PC-9 (cell line): ENCODE measurements around the gene SOX15.

Source experiments
- EZH2 ChIP-seq: fragments of 200-600 bp; sonication (generic); IDR thresholded peaks from 2 replicates; pipeline ENCODE4 v1.8.0; 2017; ENCODE audit warnings: antibody characterized with exemption, low read depth
- TF ChIP-seq, protein P1 (sequence below): fragments of 200-600 bp; sonication (generic); conservative IDR thresholded peaks from 2 replicates; pipeline ENCODE4 v1.6.1; 2017; ENCODE audit warnings: mixed run types, antibody characterized with exemption, mild to moderate bottlenecking, moderate library complexity

DNA sequence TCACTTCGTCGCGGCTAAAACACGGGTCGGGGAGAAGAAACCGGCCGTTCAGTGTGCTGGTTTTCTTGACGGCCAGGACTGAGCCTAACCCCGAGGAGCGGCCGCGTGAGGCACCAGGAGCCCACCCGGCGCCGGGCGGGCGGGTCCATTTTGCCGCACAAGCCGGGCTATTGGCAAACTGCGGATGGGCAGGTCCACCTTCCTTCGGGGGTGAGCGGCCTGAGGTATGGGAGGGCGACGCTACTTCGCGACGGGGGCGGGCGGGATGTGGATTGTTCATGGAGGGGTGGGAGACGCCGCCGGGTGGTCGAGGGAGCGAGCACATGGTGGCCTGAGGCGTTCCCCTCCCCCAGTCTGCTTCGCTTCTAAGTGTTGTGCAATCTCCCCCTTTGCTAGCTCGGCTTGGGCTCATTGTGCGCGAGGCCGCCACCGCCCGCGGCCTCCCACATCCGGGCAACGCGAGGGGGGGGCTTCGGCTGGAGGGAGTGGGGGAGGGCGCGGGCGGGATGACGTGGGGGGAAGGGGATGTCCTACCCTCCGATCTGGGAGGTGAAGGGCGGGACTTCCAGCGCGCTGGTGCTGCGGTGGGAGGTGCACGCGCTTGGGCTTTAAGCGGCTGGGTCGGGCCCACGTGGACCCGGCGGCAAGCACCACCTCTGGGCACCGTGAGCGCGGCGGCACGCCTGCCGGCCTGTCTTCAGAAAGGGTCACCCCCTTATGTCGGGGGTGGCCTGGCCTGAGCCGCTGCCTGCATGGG lies 16.4 kb downstream of the SOX15 start:
- TF ChIP-seq, protein P1, sequence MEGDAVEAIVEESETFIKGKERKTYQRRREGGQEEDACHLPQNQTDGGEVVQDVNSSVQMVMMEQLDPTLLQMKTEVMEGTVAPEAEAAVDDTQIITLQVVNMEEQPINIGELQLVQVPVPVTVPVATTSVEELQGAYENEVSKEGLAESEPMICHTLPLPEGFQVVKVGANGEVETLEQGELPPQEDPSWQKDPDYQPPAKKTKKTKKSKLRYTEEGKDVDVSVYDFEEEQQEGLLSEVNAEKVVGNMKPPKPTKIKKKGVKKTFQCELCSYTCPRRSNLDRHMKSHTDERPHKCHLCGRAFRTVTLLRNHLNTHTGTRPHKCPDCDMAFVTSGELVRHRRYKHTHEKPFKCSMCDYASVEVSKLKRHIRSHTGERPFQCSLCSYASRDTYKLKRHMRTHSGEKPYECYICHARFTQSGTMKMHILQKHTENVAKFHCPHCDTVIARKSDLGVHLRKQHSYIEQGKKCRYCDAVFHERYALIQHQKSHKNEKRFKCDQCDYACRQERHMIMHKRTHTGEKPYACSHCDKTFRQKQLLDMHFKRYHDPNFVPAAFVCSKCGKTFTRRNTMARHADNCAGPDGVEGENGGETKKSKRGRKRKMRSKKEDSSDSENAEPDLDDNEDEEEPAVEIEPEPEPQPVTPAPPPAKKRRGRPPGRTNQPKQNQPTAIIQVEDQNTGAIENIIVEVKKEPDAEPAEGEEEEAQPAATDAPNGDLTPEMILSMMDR: no peak
- TF ChIP-seq EZH2: no peak
